Measurements from ENCODE around the gene MLF2. TPM values are rescaled to one million over a fixed set of nuclear protein-coding genes. Genes with fewer than 3 reads are reported as not detected.
A peak's percentile ranks its signal among the peaks of the same experiment; 100 is the strongest.

Gene MLF2
- total and polyA plus RNA-seq, 9 of the 15 experiments (the other 6 are each of a cell fraction or from before 2014, with no cell fraction given): 11.4 to 190 (median 139) TPM

DNA sequence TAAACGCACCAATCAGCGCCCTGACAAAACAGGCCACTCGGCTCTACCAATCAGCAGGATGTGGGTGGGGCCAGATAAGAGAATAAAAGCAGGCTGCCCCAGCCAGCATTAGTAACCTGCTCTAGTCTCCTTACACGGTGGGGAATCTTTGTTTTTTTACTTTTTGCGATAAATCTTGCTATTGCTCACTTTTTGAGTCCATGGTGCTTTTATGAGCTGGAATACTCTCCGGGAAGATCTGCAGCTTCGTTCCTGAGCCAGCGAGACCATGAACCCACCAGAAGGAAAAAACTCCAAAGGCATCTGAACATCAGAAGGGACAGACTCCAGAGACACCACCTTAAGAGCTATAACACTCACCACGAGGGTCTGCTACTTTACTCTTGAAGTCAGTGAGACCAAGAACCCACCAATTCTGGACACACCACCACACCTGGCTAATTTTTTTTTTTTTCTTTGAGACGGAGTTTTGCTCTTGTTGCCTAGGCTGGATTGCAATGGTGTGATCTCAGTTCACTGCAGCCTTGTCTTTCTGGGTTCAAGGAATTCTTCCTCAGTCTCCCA is 36.0 kb downstream of the MLF2 start (continued):
- peak; percentile 40; the same call in 1 of the 2 replicates for TF ChIP-seq RBFOX2 (IDR thresholded peaks at IDR 0.05; ENCODE audit: low read depth, low read length)
- TF ChIP-seq E2F5 (CRISPR knock-in tag; IDR thresholded peaks at IDR 0.05): no peak
- TF ChIP-seq, protein P1, sequence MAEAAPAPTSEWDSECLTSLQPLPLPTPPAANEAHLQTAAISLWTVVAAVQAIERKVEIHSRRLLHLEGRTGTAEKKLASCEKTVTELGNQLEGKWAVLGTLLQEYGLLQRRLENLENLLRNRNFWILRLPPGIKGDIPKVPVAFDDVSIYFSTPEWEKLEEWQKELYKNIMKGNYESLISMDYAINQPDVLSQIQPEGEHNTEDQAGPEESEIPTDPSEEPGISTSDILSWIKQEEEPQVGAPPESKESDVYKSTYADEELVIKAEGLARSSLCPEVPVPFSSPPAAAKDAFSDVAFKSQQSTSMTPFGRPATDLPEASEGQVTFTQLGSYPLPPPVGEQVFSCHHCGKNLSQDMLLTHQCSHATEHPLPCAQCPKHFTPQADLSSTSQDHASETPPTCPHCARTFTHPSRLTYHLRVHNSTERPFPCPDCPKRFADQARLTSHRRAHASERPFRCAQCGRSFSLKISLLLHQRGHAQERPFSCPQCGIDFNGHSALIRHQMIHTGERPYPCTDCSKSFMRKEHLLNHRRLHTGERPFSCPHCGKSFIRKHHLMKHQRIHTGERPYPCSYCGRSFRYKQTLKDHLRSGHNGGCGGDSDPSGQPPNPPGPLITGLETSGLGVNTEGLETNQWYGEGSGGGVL (CRISPR knock-in tag; IDR thresholded peaks at IDR 0.05): no peak
- no peak for TF ChIP-seq MEIS2 (IDR thresholded peaks at IDR 0.05; ENCODE audit: partially characterized antibody)
- no peak for TF ChIP-seq ZNF395 (CRISPR knock-in tag; IDR thresholded peaks at IDR 0.05)
- TF ChIP-seq WHSC1 (IDR thresholded peaks at IDR 0.05; ENCODE audit: low read length): no peak
- no peak for TF ChIP-seq ILK (tag; IDR thresholded peaks at IDR 0.05; ENCODE audit: borderline replicate concordance, low read depth)
- no peak for TF ChIP-seq NKRF (IDR thresholded peaks at IDR 0.05; ENCODE audit: borderline replicate concordance)
- no peak for TF ChIP-seq RBM39 (optimal IDR thresholded peaks at IDR 0.05; ENCODE audit: low read depth, low read length)
- TF ChIP-seq GABPA (tag; conservative IDR thresholded peaks at IDR 0.05; ENCODE audit: low read depth): no peak
- TF ChIP-seq, protein P2, sequence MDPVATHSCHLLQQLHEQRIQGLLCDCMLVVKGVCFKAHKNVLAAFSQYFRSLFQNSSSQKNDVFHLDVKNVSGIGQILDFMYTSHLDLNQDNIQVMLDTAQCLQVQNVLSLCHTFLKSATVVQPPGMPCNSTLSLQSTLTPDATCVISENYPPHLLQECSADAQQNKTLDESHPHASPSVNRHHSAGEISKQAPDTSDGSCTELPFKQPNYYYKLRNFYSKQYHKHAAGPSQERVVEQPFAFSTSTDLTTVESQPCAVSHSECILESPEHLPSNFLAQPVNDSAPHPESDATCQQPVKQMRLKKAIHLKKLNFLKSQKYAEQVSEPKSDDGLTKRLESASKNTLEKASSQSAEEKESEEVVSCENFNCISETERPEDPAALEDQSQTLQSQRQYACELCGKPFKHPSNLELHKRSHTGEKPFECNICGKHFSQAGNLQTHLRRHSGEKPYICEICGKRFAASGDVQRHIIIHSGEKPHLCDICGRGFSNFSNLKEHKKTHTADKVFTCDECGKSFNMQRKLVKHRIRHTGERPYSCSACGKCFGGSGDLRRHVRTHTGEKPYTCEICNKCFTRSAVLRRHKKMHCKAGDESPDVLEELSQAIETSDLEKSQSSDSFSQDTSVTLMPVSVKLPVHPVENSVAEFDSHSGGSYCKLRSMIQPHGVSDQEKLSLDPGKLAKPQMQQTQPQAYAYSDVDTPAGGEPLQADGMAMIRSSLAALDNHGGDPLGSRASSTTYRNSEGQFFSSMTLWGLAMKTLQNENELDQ (CRISPR knock-in tag; IDR thresholded peaks at IDR 0.05; ENCODE audit: borderline replicate concordance): no peak
- TF ChIP-seq TBP (optimal IDR thresholded peaks at IDR 0.05; ENCODE audit: low read depth, low read length): peak; percentile 56
- TF ChIP-seq POLR2H (tag; IDR thresholded peaks at IDR 0.05; ENCODE audit: low read depth): 0 out of 2 replicates have a peak, but pooled peaks have one; percentile 39
- TF ChIP-seq SMC3 (conservative IDR thresholded peaks at IDR 0.05; ENCODE audit: insufficient read depth, low read depth, low read length): no peak
- TF ChIP-seq ZNF444 (CRISPR knock-in tag; IDR thresholded peaks at IDR 0.05): no peak
- no peak for TF ChIP-seq PRPF4 (IDR thresholded peaks at IDR 0.05; ENCODE audit: insufficient read depth, low read depth, low read length, poor library complexity, severe bottlenecking)
- TF ChIP-seq RBM22 (IDR thresholded peaks at IDR 0.05; ENCODE audit: low read depth, low read length, poor library complexity, severe bottlenecking): no peak
- no peak for TF ChIP-seq ZC3H8 (IDR thresholded peaks at IDR 0.05)
- TF ChIP-seq MCM5 (IDR thresholded peaks at IDR 0.05; ENCODE audit: low read depth): no peak
- no peak for TF ChIP-seq TCF3 (CRISPR knock-in tag; IDR thresholded peaks at IDR 0.05)

All from K562 (cell line).